GM12878 (cell line): ENCODE measurements around the gene PACS1. TPM values are rescaled to one million over a fixed set of nuclear protein-coding genes. Genes with fewer than 3 reads are reported as not detected.

ENCODE experiments used
- BMI1 ChIP-seq: fragments of 450-650 bp; IDR thresholded peaks from 2 replicates; pipeline ENCODE4 v1.6.1; 2016; ENCODE audit warnings: mild to moderate bottlenecking, moderate library complexity, borderline replicate concordance
- CBFB ChIP-seq: IDR thresholded peaks from 2 replicates; pipeline ENCODE4 v1.6.1; 2016; ENCODE audit warnings: antibody characterized with exemption, low read depth
- HDAC6 ChIP-seq: fragments of 200-600 bp; sonication (generic); IDR thresholded peaks from one replicate; pipeline ENCODE4 v1.8.0; 2017; ENCODE audit warnings: antibody characterized with exemption; ENCODE audit not compliant: unreplicated experiment
- MEF2A ChIP-seq: IDR thresholded peaks from 2 replicates; pipeline ENCODE4 v1.6.1; 2011; ENCODE audit warnings: low read depth, mild to moderate bottlenecking, low read length, moderate library complexity; ENCODE audit not compliant: insufficient read depth
- PAX5 ChIP-seq: IDR thresholded peaks from 2 replicates; pipeline ENCODE4 v1.6.1; 2011; ENCODE audit warnings: low read depth, low read length, borderline replicate concordance
- RAD21 ChIP-seq: IDR thresholded peaks from 2 replicates; pipeline ENCODE4 v1.6.1; 2011; ENCODE audit warnings: mild to moderate bottlenecking, low read depth, low read length, moderate library complexity; ENCODE audit not compliant: insufficient read depth
- RUNX3 ChIP-seq: IDR thresholded peaks from 2 replicates; pipeline ENCODE4 v1.6.1; 2012; ENCODE audit warnings: low read length, inconsistent platforms
- SIX5 ChIP-seq: IDR thresholded peaks from 2 replicates; pipeline ENCODE4 v1.6.1; 2011; ENCODE audit warnings: mild to moderate bottlenecking, low read depth, low read length, moderate library complexity; ENCODE audit not compliant: severe bottlenecking
- TAF1 ChIP-seq: IDR thresholded peaks from 2 replicates; pipeline ENCODE4 v1.6.1; 2011; ENCODE audit warnings: mild to moderate bottlenecking, low read depth, low read length, borderline replicate concordance
- TCF3 ChIP-seq: IDR thresholded peaks from 2 replicates; pipeline ENCODE4 v1.6.1; 2012; ENCODE audit warnings: low read depth, mild to moderate bottlenecking, low read length, borderline replicate concordance; ENCODE audit not compliant: insufficient read depth
- TCF7 ChIP-seq: IDR thresholded peaks from 2 replicates; pipeline ENCODE4 v1.6.1; 2014; ENCODE audit warnings: antibody characterized with exemption, borderline replicate concordance
- ZNF24 ChIP-seq: fragments of 450-650 bp; IDR thresholded peaks from 2 replicates; pipeline ENCODE4 v1.6.1; 2017; ENCODE audit warnings: antibody characterized with exemption, mild to moderate bottlenecking
- ZNF384 ChIP-seq: IDR thresholded peaks from 2 replicates; pipeline ENCODE4 v1.6.1; 2012; ENCODE audit warnings: low read depth, mild to moderate bottlenecking, low read length, improper control_type of control experiment, borderline replicate concordance
- ZSCAN29 ChIP-seq: fragments of 450-650 bp; IDR thresholded peaks from 2 replicates; pipeline ENCODE4 v1.6.1; 2017; ENCODE audit warnings: mild to moderate bottlenecking, moderate library complexity
- polyA plus RNA-seq, 11 experiments: library from polyadenylated mRNA; depleted of rRNA in 4 of 11; unstranded in 6 of 11; stranded (reverse) in 5 of 11; fragments of >200 nt; fragmentation: Nextera tagmentation in 4 of 11; fragmentation: Illumina TruSeq in 1 of 11; extraction: Ambion mirVana in 4 of 11; extraction: Trizol in 1 of 11; gene quantifications; 1 replicate in 1 of 11; 2 replicates in 10 of 11; pipeline versions ENCODE4 v1.2.1 to v1.2.3, GENCODE V29; 2011 to 2016; ENCODE audit warnings: inconsistent platforms in 2 of 11, missing spikeins in 2 of 11, low read depth in 1 of 11
- total RNA-seq, 4 experiments: library from RNA; depleted of rRNA in 3 of 4; stranded (reverse); fragments of >200 nt in 3 of 4; fragmentation: Illumina TruSeq in 1 of 4; extraction: Trizol in 1 of 4; gene quantifications; 2 replicates each; pipeline versions ENCODE4 v1.2.1 to v1.2.3, GENCODE V29; 2013 to 2021
- TF ChIP-seq, protein P1 (sequence below): IDR thresholded peaks from 2 replicates; pipeline ENCODE4 v1.6.1; 2012; ENCODE audit warnings: low read depth, low read length, improper control_type of control experiment
- TF ChIP-seq, protein P2 (sequence below): fragments of 450-650 bp; IDR thresholded peaks from 2 replicates; pipeline ENCODE4 v1.6.1; 2014; ENCODE audit warnings: mild to moderate bottlenecking
- TF ChIP-seq, protein P3 (sequence below): IDR thresholded peaks from 2 replicates; pipeline ENCODE4 v1.6.1; 2012; ENCODE audit warnings: low read length, inconsistent platforms
- TF ChIP-seq, protein P4 (sequence below): IDR thresholded peaks from 2 replicates; pipeline ENCODE4 v1.6.1; 2012; ENCODE audit warnings: improper control_type of control experiment, low read depth, low read length; ENCODE audit not compliant: insufficient replicate concordance

Gene PACS1
- total and polyA plus RNA-seq, 10 of the 15 experiments (the other 5 are each of a cell fraction or from before 2014, with no cell fraction given): 1.1 to 74.3 (median 17.9) TPM

DNA sequence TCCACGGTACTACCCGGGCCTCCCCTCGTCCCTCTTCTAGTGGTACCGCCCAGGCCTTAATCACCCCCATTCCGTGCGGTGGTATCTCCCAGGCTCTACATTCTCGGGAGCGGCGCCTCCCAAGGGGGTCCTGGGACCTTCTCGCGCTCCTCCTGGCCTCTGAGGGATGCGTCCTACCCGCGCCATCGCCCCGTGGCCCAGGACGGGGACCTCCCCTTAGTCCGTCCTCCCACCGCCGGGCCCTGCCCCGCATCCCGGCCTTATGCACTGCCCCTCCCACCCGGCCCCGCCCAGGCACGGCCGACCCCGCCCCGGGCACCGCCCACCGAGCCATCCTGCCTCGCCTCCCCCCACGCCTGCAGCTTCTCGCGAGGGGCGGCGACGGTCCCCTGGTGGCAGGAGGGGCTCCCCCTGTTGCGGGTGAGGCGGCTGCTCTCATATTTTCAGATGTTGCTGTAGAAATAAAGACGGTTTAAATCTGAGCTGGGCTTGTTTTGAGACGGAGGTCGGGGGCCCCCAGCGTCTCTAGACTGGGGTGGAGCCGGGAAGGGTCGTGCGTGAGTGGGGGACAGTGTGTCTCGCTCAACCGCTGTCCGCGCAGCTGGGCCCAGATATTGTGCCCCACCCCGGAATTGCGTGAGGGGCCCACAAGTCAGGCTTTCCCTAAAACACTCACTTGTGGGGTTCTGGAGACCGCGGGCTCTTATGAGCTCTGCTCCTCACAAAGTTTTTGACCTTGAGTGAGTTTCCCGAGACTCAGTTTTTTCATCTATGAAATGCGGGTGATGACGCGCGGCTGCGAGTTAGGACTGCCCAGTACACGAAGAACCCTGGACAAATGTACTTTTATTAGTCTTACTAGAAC is 197.5 kb downstream of the PACS1 start (continued):
- TF ChIP-seq RAD21 (no peak), TCF3 (0 out of 2 replicates have a peak, but pooled peaks have one; percentile 38), BMI1 (no peak), TAF1 (peak; percentile 25; the same call in 1 of the 2 replicates), ZNF24 (no peak), SIX5 (peak; percentile 14), CBFB (no peak; the same call in none of the 2 replicates), HDAC6 (no peak), ZNF384 (no peak), PAX5 (no peak), RUNX3 (no peak; the same call in 1 of the 2 replicates), MEF2A (no peak), TCF7 (no peak), ZSCAN29 (no peak)
- TF ChIP-seq, protein P1, sequence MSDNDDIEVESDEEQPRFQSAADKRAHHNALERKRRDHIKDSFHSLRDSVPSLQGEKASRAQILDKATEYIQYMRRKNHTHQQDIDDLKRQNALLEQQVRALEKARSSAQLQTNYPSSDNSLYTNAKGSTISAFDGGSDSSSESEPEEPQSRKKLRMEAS: no peak
- TF ChIP-seq, protein P2, sequence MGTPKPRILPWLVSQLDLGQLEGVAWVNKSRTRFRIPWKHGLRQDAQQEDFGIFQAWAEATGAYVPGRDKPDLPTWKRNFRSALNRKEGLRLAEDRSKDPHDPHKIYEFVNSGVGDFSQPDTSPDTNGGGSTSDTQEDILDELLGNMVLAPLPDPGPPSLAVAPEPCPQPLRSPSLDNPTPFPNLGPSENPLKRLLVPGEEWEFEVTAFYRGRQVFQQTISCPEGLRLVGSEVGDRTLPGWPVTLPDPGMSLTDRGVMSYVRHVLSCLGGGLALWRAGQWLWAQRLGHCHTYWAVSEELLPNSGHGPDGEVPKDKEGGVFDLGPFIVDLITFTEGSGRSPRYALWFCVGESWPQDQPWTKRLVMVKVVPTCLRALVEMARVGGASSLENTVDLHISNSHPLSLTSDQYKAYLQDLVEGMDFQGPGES: no peak
- TF ChIP-seq, protein P3, sequence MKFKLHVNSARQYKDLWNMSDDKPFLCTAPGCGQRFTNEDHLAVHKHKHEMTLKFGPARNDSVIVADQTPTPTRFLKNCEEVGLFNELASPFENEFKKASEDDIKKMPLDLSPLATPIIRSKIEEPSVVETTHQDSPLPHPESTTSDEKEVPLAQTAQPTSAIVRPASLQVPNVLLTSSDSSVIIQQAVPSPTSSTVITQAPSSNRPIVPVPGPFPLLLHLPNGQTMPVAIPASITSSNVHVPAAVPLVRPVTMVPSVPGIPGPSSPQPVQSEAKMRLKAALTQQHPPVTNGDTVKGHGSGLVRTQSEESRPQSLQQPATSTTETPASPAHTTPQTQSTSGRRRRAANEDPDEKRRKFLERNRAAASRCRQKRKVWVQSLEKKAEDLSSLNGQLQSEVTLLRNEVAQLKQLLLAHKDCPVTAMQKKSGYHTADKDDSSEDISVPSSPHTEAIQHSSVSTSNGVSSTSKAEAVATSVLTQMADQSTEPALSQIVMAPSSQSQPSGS: no peak
- TF ChIP-seq, protein P4, sequence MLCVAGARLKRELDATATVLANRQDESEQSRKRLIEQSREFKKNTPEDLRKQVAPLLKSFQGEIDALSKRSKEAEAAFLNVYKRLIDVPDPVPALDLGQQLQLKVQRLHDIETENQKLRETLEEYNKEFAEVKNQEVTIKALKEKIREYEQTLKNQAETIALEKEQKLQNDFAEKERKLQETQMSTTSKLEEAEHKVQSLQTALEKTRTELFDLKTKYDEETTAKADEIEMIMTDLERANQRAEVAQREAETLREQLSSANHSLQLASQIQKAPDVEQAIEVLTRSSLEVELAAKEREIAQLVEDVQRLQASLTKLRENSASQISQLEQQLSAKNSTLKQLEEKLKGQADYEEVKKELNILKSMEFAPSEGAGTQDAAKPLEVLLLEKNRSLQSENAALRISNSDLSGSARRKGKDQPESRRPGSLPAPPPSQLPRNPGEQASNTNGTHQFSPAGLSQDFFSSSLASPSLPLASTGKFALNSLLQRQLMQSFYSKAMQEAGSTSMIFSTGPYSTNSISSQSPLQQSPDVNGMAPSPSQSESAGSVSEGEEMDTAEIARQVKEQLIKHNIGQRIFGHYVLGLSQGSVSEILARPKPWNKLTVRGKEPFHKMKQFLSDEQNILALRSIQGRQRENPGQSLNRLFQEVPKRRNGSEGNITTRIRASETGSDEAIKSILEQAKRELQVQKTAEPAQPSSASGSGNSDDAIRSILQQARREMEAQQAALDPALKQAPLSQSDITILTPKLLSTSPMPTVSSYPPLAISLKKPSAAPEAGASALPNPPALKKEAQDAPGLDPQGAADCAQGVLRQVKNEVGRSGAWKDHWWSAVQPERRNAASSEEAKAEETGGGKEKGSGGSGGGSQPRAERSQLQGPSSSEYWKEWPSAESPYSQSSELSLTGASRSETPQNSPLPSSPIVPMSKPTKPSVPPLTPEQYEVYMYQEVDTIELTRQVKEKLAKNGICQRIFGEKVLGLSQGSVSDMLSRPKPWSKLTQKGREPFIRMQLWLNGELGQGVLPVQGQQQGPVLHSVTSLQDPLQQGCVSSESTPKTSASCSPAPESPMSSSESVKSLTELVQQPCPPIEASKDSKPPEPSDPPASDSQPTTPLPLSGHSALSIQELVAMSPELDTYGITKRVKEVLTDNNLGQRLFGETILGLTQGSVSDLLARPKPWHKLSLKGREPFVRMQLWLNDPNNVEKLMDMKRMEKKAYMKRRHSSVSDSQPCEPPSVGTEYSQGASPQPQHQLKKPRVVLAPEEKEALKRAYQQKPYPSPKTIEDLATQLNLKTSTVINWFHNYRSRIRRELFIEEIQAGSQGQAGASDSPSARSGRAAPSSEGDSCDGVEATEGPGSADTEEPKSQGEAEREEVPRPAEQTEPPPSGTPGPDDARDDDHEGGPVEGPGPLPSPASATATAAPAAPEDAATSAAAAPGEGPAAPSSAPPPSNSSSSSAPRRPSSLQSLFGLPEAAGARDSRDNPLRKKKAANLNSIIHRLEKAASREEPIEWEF: no peak
